SU-DHL-6 (cell line): ENCODE results near the gene SLC25A12.

Experiments
- CTCF ChIP-seq: fragments of 200-600 bp; sonication (generic); IDR thresholded peaks from one replicate; pipeline ENCODE4 v1.5.1; 2017; ENCODE audit warnings: antibody characterized with exemption, mild to moderate bottlenecking, low read length, moderate library complexity; ENCODE audit not compliant: insufficient read depth, poor library complexity, severe bottlenecking
- EZH2phosphoT487 ChIP-seq: fragments of 200-600 bp; sonication (generic), shearing (Covaris generic); conservative IDR thresholded peaks from 2 replicates; pipeline ENCODE4 v1.6.1; 2018; ENCODE audit warnings: mild to moderate bottlenecking, antibody characterized with exemption, low read length, moderate library complexity, mixed read lengths

DNA sequence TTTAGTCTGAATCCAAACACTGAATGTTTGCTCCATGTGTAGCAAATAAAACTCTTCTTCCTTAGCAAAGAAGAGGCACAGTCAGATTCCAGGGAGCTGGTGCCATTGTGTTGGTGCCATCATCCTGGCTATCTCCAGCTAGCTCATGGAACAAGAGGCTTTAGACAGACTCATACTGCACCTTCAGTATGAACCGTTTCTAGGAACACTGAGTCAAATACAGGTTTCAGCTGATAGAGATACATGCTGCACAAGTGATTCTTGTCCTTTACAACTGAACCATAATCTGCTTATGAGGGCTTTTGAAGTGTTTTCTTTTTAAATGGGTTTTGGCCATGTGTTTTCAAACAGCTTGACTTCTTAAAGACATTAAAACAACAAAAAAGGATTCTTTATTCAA lies 148.9 kb downstream of the SLC25A12 start:
- no peak for TF ChIP-seq CTCF
- no peak for TF ChIP-seq EZH2phosphoT487
